ENCODE data around the gene RANBP6.

- TF ChIP-seq CTCF (IDR thresholded peaks at IDR 0.05; ENCODE audit: low read depth, low read length) (no peak), POLR2A (IDR thresholded peaks at IDR 0.05; ENCODE audit: extremely low read depth, insufficient read length) (no peak), MAX (IDR thresholded peaks at IDR 0.05; ENCODE audit: low read depth, low read length) (no peak)
These were observed 43.7 kb downstream of the RANBP6 start for GRCh38 chr9:5971740-5972139.

Measured in NB4 (cell line).